H9 (cell line): Measurements from ENCODE around the gene BAMBI. TPM values are rescaled to one million over a fixed set of nuclear protein-coding genes. Genes with fewer than 3 reads are reported as not detected.

Experiments
- DNase-seq: peaks from one replicate; pipeline ENCODE4 v3.0.0-alpha.2; 2017
- H2AFZ ChIP-seq: one replicate; pipeline ENCODE4 v1.6.1; 2013; ENCODE audit warnings: mild to moderate bottlenecking, low read length, control low read depth, moderate library complexity
- H2AK5ac ChIP-seq: 2 replicates; pipeline ENCODE4 v1.6.1; 2013; ENCODE audit warnings: low read length, control low read depth, mixed read lengths; ENCODE audit not compliant: insufficient read length
- H2BK120ac ChIP-seq: one replicate; pipeline ENCODE4 v1.6.1; 2013; ENCODE audit warnings: low read depth, mild to moderate bottlenecking, low read length, control low read depth, inconsistent platforms; ENCODE audit not compliant: poor library complexity, severe bottlenecking
- H2BK12ac ChIP-seq: 2 replicates; pipeline ENCODE4 v1.6.1; 2013; ENCODE audit warnings: low read length, control low read depth, mixed read lengths, low read depth; ENCODE audit not compliant: insufficient read length
- H2BK15ac ChIP-seq: 2 replicates; pipeline ENCODE4 v1.6.1; 2013; ENCODE audit warnings: low read depth, low read length, control low read depth
- H2BK20ac ChIP-seq: one replicate; pipeline ENCODE4 v1.6.1; 2013; ENCODE audit warnings: low read depth, mild to moderate bottlenecking, low read length, control low read depth, inconsistent platforms; ENCODE audit not compliant: poor library complexity, severe bottlenecking
- H2BK5ac ChIP-seq: 2 replicates; pipeline ENCODE4 v1.6.1; 2013; ENCODE audit warnings: low read length, control low read depth, mixed read lengths; ENCODE audit not compliant: insufficient read length
- H3K14ac ChIP-seq: 2 replicates; pipeline ENCODE4 v1.6.1; 2013; ENCODE audit warnings: low read length, control low read depth; ENCODE audit not compliant: insufficient read depth
- H3K18ac ChIP-seq: 2 replicates; pipeline ENCODE4 v1.6.1; 2013; ENCODE audit warnings: low read depth, mild to moderate bottlenecking, mixed read lengths, low read length, control low read depth; ENCODE audit not compliant: insufficient read length
- H3K23ac ChIP-seq: 2 replicates; pipeline ENCODE4 v1.6.1; 2013; ENCODE audit warnings: low read length, control low read depth, mixed read lengths, low read depth; ENCODE audit not compliant: insufficient read length
- H3K23me2 ChIP-seq: 2 replicates; pipeline ENCODE4 v1.6.1; 2013; ENCODE audit warnings: low read depth, mild to moderate bottlenecking, mixed read lengths, low read length, control low read depth; ENCODE audit not compliant: insufficient read length, poor library complexity, severe bottlenecking
- H3K27ac ChIP-seq: 2 replicates; pipeline ENCODE4 v1.5.1; 2013; ENCODE audit warnings: low read length, control low read depth, mixed read lengths, low read depth; ENCODE audit not compliant: insufficient read length
- H3K27me3 ChIP-seq: 2 replicates; pipeline ENCODE4 v1.6.1; 2013; ENCODE audit warnings: low read length, control low read depth, inconsistent platforms; ENCODE audit not compliant: insufficient read depth
- H3K4ac ChIP-seq: 2 replicates; pipeline ENCODE4 v1.6.1; 2013; ENCODE audit warnings: low read depth, mild to moderate bottlenecking, control low read depth, inconsistent platforms, low read length, moderate library complexity
- H3K4me1 ChIP-seq: 2 replicates; pipeline ENCODE4 v1.6.1; 2013; ENCODE audit warnings: low read length, control low read depth, inconsistent platforms; ENCODE audit not compliant: insufficient read depth
- H3K4me2 ChIP-seq: 2 replicates; pipeline ENCODE4 v1.6.1; 2013; ENCODE audit warnings: low read length, control low read depth, mixed read lengths; ENCODE audit not compliant: insufficient read length, insufficient read depth
- H3K56ac ChIP-seq: 2 replicates; pipeline ENCODE4 v1.6.1; 2013; ENCODE audit warnings: low read depth, mild to moderate bottlenecking, mixed read lengths, low read length, control low read depth; ENCODE audit not compliant: insufficient read length
- H3K79me1 ChIP-seq: 2 replicates; pipeline ENCODE4 v1.6.1; 2013; ENCODE audit warnings: low read depth, mild to moderate bottlenecking, moderate library complexity, low read length, control low read depth, inconsistent platforms; ENCODE audit not compliant: insufficient read depth, poor library complexity, severe bottlenecking
- H3K79me2 ChIP-seq: 2 replicates; pipeline ENCODE4 v1.6.1; 2013; ENCODE audit warnings: low read length, control low read depth, inconsistent platforms; ENCODE audit not compliant: insufficient read depth
- H3K9ac ChIP-seq: 2 replicates; pipeline ENCODE4 v1.6.1; 2013; ENCODE audit warnings: low read length, control low read depth, mixed read lengths; ENCODE audit not compliant: insufficient read length; ENCODE audit errors: extremely low read depth
- H3K9me3 ChIP-seq: one replicate; pipeline ENCODE4 v1.6.1; 2013; ENCODE audit warnings: low read depth, low read length, inconsistent platforms; ENCODE audit not compliant: control insufficient read depth
- H3T11ph ChIP-seq: one replicate; pipeline ENCODE4 v1.6.1; 2013; ENCODE audit warnings: mild to moderate bottlenecking, low read length, control low read depth, inconsistent platforms
- H4K20me1 ChIP-seq: one replicate; pipeline ENCODE4 v1.6.1; 2013; ENCODE audit not compliant: control insufficient read depth, insufficient read length, insufficient read depth
- H4K5ac ChIP-seq: 2 replicates; pipeline ENCODE4 v1.6.1; 2013; ENCODE audit warnings: low read depth, mild to moderate bottlenecking, mixed read lengths, low read length, control low read depth; ENCODE audit not compliant: insufficient read length
- H4K8ac ChIP-seq: replicated peaks from 2 replicates; pipeline ENCODE4 v1.6.1; 2013; ENCODE audit warnings: low read length, control low read depth, mixed read lengths, low read depth; ENCODE audit not compliant: insufficient read length
- H4K91ac ChIP-seq: 2 replicates; pipeline ENCODE4 v1.6.1; 2013; ENCODE audit warnings: low read depth, mild to moderate bottlenecking, moderate library complexity, mixed read lengths, low read length, control low read depth; ENCODE audit not compliant: insufficient read length
- H3K27ac Mint-ChIP-seq, 3 experiments: 2 replicates in 2 of 3; 3 replicates in 1 of 3; pipeline ENCODE4 v1.8.0; 2020 to 2021; ENCODE audit warnings: mixed read lengths in 3 of 3, mild to moderate bottlenecking in 1 of 3, moderate library complexity in 1 of 3
- H3K27me3 Mint-ChIP-seq: 2 replicates; pipeline ENCODE4 v1.8.0; 2021; ENCODE audit warnings: low read depth, mild to moderate bottlenecking, moderate library complexity, mixed read lengths
- H3K36me3 Mint-ChIP-seq, 3 experiments: 2 replicates in 2 of 3; 3 replicates in 1 of 3; pipeline ENCODE4 v1.8.0; 2020 to 2021; ENCODE audit warnings: low read depth in 3 of 3, mixed read lengths in 3 of 3; ENCODE audit not compliant: insufficient read depth in 1 of 3
- H3K4me1 Mint-ChIP-seq, 2 experiments: 2 replicates each; pipeline ENCODE4 v1.8.0; 2020; ENCODE audit warnings: mixed read lengths in 2 of 2
- H3K4me3 Mint-ChIP-seq, 2 experiments: 2 replicates in 1 of 2; 3 replicates in 1 of 2; pipeline ENCODE4 v1.8.0; 2020 to 2021; ENCODE audit warnings: mild to moderate bottlenecking in 2 of 2, mixed read lengths in 2 of 2, moderate library complexity in 1 of 2
- H3K9me3 Mint-ChIP-seq, 2 experiments: 2 replicates in 1 of 2; 3 replicates in 1 of 2; pipeline ENCODE4 v1.8.0; 2020; ENCODE audit warnings: mild to moderate bottlenecking in 2 of 2, mixed read lengths in 2 of 2, moderate library complexity in 1 of 2
- WGBS: extraction: QIAGEN DNeasy Blood & Tissue Kit; methylation state at CpG from one replicate; pipeline ENCODE4 v1.1.7; 2013; ENCODE audit warnings: missing lambda C conversion rate, low lambda C conversion rate, mixed read lengths; ENCODE audit not compliant: insufficient read length; ENCODE audit errors: extremely low coverage; 5-methylcytosine and 5-hydroxymethylcytosine counted together
- total RNA-seq: library from RNA; stranded (reverse); gene quantifications from 2 replicates; pipeline ENCODE4 v1.2.1, GENCODE V29; 2021
- TF ChIP-seq, protein P1 (sequence below): fragments of 200-600 bp; sonication (generic); conservative IDR thresholded peaks from 3 replicates; pipeline ENCODE4 v1.8.0; 2021; ENCODE audit warnings: antibody characterized with exemption, mild to moderate bottlenecking

BAMBI gene
- total RNA-seq, 1 experiment from 2014 or later, result 16.8 TPM

DNA sequence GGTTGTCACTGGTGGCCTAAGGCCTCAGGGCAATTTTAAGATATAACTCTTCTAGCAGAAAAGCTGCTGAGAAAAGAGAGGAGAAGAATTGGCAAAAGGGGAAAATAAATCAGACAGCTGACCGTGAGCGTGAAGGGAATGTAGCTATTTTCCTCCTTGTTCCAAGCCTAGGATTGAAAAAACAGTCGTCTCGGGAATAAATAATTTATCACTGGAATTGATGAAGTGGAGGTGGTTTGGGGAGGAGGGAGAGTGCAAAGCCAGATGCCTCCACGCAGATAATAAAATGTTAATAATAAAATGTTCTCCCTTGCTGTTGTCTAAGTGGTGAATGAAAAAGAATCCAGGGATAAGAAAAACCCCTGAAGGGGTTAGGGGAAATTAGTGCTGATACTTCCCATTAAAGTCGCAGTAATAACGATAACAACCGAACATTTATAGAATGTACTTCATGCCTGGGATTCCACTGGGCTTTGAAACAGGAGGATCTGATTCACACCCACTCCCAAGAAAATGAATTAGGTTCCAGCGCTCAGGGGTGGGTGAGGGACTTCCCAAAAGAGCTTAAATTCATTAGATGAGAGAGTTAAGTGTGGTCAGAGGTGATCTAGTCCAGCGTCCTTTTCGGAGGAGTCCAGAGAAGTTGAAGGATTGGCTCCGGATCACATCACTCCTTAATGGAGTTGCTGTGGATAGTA, 27.3 kb downstream of the BAMBI start:
- TF ChIP-seq, protein P1, sequence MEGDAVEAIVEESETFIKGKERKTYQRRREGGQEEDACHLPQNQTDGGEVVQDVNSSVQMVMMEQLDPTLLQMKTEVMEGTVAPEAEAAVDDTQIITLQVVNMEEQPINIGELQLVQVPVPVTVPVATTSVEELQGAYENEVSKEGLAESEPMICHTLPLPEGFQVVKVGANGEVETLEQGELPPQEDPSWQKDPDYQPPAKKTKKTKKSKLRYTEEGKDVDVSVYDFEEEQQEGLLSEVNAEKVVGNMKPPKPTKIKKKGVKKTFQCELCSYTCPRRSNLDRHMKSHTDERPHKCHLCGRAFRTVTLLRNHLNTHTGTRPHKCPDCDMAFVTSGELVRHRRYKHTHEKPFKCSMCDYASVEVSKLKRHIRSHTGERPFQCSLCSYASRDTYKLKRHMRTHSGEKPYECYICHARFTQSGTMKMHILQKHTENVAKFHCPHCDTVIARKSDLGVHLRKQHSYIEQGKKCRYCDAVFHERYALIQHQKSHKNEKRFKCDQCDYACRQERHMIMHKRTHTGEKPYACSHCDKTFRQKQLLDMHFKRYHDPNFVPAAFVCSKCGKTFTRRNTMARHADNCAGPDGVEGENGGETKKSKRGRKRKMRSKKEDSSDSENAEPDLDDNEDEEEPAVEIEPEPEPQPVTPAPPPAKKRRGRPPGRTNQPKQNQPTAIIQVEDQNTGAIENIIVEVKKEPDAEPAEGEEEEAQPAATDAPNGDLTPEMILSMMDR, result no peak
- Histone ChIP-seq H4K91ac (no peak overlapping the region), H2BK20ac (no peak overlapping the region), H4K5ac (no peak overlapping the region), H2BK12ac (no peak overlapping the region), H4K8ac (no peak overlapping the region), H2BK120ac (no peak overlapping the region), H3K56ac (no peak overlapping the region), H2BK5ac (no peak overlapping the region), H3K4me1 (no peaks in the 10 kb centered on the region), H3K23ac (no peak overlapping the region), H3K9me3 (no peaks in the 10 kb centered on the region), H3K79me1 (no peaks in the 10 kb centered on the region), H3K9ac (no peak overlapping the region), H2AFZ (no peak overlapping the region), H3K4ac (no peak overlapping the region), H2BK15ac (no peak overlapping the region), H3K79me2 (no peaks in the 10 kb centered on the region), H3T11ph (no peak overlapping the region), H4K20me1 (no peaks in the 10 kb centered on the region), H3K4me2 (no peak overlapping the region), H3K14ac (no peak overlapping the region), H3K27ac (no peak overlapping the region), H3K27me3 (no peaks in the 10 kb centered on the region), H3K23me2 (no peaks in the 10 kb centered on the region), H3K18ac (no peak overlapping the region), H2AK5ac (no peak overlapping the region)
- H3K4me3 Mint-ChIP-seq, result no peak overlapping the region
- DNase-seq, result no peak
- no peak overlapping the region for H3K27ac Mint-ChIP-seq
- H3K4me1 Mint-ChIP-seq, result no peaks in the 10 kb centered on the region
- H3K9me3 Mint-ChIP-seq, result peaks cover 0 to 5% of the 10 kb centered on the region in 2 experiments; a peak in 1 of 5 replicates
- no CpG with 5 or more reads among the region's 12 CpGs for WGBS
- peaks cover 5% of the 10 kb centered on the region; the same call in 1 of the 2 replicates for H3K27me3 Mint-ChIP-seq
- H3K36me3 Mint-ChIP-seq, result 0 out of 7 replicates have a peak, but pooled peaks cover 0 to 5% (median 0%) of the 10 kb centered on the region in 3 experiments
